Vagina (tissue), 2 donors: ENCODE data around the gene ACSL6. TPM values are rescaled to one million over a fixed set of nuclear protein-coding genes. Genes with fewer than 3 reads are reported as not detected.

Source experiments
- DNase-seq, 2 donors: peaks; one replicate each; pipeline ENCODE4 v3.0.0-alpha.2; 2017; ENCODE audit errors: extremely low spot score in 2 of 2
- H3K27ac ChIP-seq: fragments of 200-600 bp; sonication (generic); one replicate; pipeline ENCODE4 v1.5.1; 2019
- H3K27me3 ChIP-seq: fragments of 200-600 bp; sonication (generic); one replicate; pipeline ENCODE4 v1.5.1; 2019
- H3K36me3 ChIP-seq, 2 donors: fragments of 200-600 bp; sonication (generic); one replicate each; pipeline ENCODE4 v1.5.1; 2017 to 2019
- H3K4me1 ChIP-seq: fragments of 200-600 bp; sonication (generic); one replicate; pipeline ENCODE4 v1.5.1; 2019
- H3K4me3 ChIP-seq, 2 donors: fragments of 200-600 bp; sonication (generic); 1 replicate in 1 of 2; 2 replicates in 1 of 2; pipeline ENCODE4 v1.5.1; 2016 to 2019
- H3K9me3 ChIP-seq: fragments of 200-600 bp; sonication (generic); one replicate; pipeline ENCODE4 v1.5.1; 2019
- CTCF ChIP-seq, 3 experiments: fragments of 450-650 bp in 2 of 3; fragments of 200-600 bp in 1 of 3; sonication (generic) in 1 of 3; IDR thresholded peaks; one replicate each; pipeline ENCODE4 v1.5.1; 2017 to 2019; ENCODE audit warnings: antibody characterized with exemption in 3 of 3, mild to moderate bottlenecking in 2 of 3, moderate library complexity in 2 of 3
- POLR2A ChIP-seq, 2 donors: fragments of 450-650 bp; IDR thresholded peaks; one replicate each; pipeline ENCODE4 v1.6.1; 2017; ENCODE audit warnings: antibody characterized with exemption in 2 of 2, mild to moderate bottlenecking in 2 of 2, moderate library complexity in 2 of 2
- POLR2AphosphoS5 ChIP-seq, 2 donors: sonication (generic); formaldehyde crosslinking; IDR thresholded peaks; one replicate each; pipeline ENCODE4 v1.9.0; 2017; ENCODE audit warnings: antibody characterized with exemption in 2 of 2, mild to moderate bottlenecking in 2 of 2, low read depth in 1 of 2; ENCODE audit not compliant: insufficient read depth in 1 of 2
- intact Hi-C: fragments of 100-400 bp; cut with DNase I; formaldehyde crosslinking; loops from one replicate; pipeline ENCODE4 v1.15.1; 2023
- total RNA-seq: library from RNA; depleted of rRNA; stranded (reverse); fragments of >200 nt; gene quantifications from one replicate; pipeline ENCODE4 v1.2.3, GENCODE V29; 2016

ACSL6 gene
- total RNA-seq, 1 donor from 2014 or later, result 0.49 TPM

GRCh38 chr5:131966551-131966950, 44.9 kb downstream of the ACSL6 start:
- intact Hi-C loops, result no loop called here
- no peak overlapping the region for H3K27ac ChIP-seq
- no peaks in the 10 kb centered on the region for H3K4me1 ChIP-seq
- H3K36me3 ChIP-seq, result no peaks in the 10 kb centered on the region
- TF ChIP-seq POLR2AphosphoS5 (IDR thresholded peaks at IDR 0.05; ENCODE audit: insufficient read depth in 1 of 2, low read depth in 1 of 2) (no peak), CTCF (IDR thresholded peaks at IDR 0.05) (no peak), POLR2A (IDR thresholded peaks at IDR 0.05) (no peak)
- no peaks in the 10 kb centered on the region for H3K27me3 ChIP-seq
- no peak overlapping the region for H3K4me3 ChIP-seq
- no peak for DNase-seq
- no peaks in the 10 kb centered on the region for H3K9me3 ChIP-seq

GRCh38 chr5:131965826-131966415, 45.5 kb downstream of the ACSL6 start:
- no peak for TF ChIP-seq CTCF (IDR thresholded peaks at IDR 0.05)
- no peak for TF ChIP-seq POLR2A (IDR thresholded peaks at IDR 0.05)
- no peak for TF ChIP-seq POLR2AphosphoS5 (IDR thresholded peaks at IDR 0.05; ENCODE audit: insufficient read depth in 1 of 2, low read depth in 1 of 2)
- H3K27me3 ChIP-seq, result no peaks in the 10 kb centered on the region
- no peaks in the 10 kb centered on the region for H3K4me1 ChIP-seq
- DNase-seq, result no peak
- H3K27ac ChIP-seq, result no peak overlapping the region
- no peak overlapping the region for H3K4me3 ChIP-seq
- intact Hi-C loops, result no loop called here
- no peaks in the 10 kb centered on the region for H3K36me3 ChIP-seq
- H3K9me3 ChIP-seq, result no peaks in the 10 kb centered on the region

GRCh38 chr5:131959906-131960305, 51.6 kb downstream of the ACSL6 start:
- intact Hi-C loops, result no loop called here
- Histone ChIP-seq H3K9me3 (no peaks in the 10 kb centered on the region), H3K36me3 (no peaks in the 10 kb centered on the region), H3K27me3 (no peaks in the 10 kb centered on the region), H3K4me3 (no peak overlapping the region), H3K4me1 (no peaks in the 10 kb centered on the region), H3K27ac (no peak overlapping the region)
- TF ChIP-seq POLR2AphosphoS5 (IDR thresholded peaks at IDR 0.05; ENCODE audit: insufficient read depth in 1 of 2, low read depth in 1 of 2) (no peak), POLR2A (IDR thresholded peaks at IDR 0.05) (no peak), CTCF (IDR thresholded peaks at IDR 0.05) (no peak)
- no peak for DNase-seq

- H3K9me3 ChIP-seq, result no peaks in the 10 kb centered on the region
- no peaks in the 10 kb centered on the region for H3K27me3 ChIP-seq
- TF ChIP-seq CTCF (IDR thresholded peaks at IDR 0.05), result no peak
- TF ChIP-seq POLR2A (IDR thresholded peaks at IDR 0.05), result no peak
- TF ChIP-seq POLR2AphosphoS5 (IDR thresholded peaks at IDR 0.05; ENCODE audit: insufficient read depth in 1 of 2, low read depth in 1 of 2), result no peak
- no peaks in the 10 kb centered on the region for H3K4me1 ChIP-seq
- DNase-seq, result no peak
- H3K36me3 ChIP-seq, result no peaks in the 10 kb centered on the region
- no peak overlapping the region for H3K27ac ChIP-seq
- no peak overlapping the region for H3K4me3 ChIP-seq
- intact Hi-C loops, result no loop called here
Observed at GRCh38 chr5:131959136-131959535, 52.3 kb downstream of the ACSL6 start.

GRCh38 chr5:131957721-131958441, 53.6 kb downstream of the ACSL6 start:
- no peak for TF ChIP-seq POLR2A (IDR thresholded peaks at IDR 0.05)
- no peak for TF ChIP-seq POLR2AphosphoS5 (IDR thresholded peaks at IDR 0.05; ENCODE audit: insufficient read depth in 1 of 2, low read depth in 1 of 2)
- TF ChIP-seq CTCF (IDR thresholded peaks at IDR 0.05), result no peak
- no peak for DNase-seq
- intact Hi-C loops, result no loop called here
- H3K27ac ChIP-seq, result no peak overlapping the region
- H3K36me3 ChIP-seq, result no peaks in the 10 kb centered on the region
- H3K4me3 ChIP-seq, result no peak overlapping the region
- H3K9me3 ChIP-seq, result no peaks in the 10 kb centered on the region
- H3K27me3 ChIP-seq, result no peaks in the 10 kb centered on the region
- H3K4me1 ChIP-seq, result no peaks in the 10 kb centered on the region
